ENCODE data around the gene ARHGAP24.

ARHGAP24 gene

GRCh38 chr4:85488416-85488815, 13.5 kb downstream of the ARHGAP24 start:
- no peak overlapping the region for H3K4me2 ChIP-seq (ENCODE audit: low read depth, low read length)
- H3K79me2 ChIP-seq (ENCODE audit: low read length), result no peaks in the 10 kb centered on the region
- H3K9ac ChIP-seq (ENCODE audit: low read length), result no peak overlapping the region

GRCh38 chr4:85489273-85489981, 14.5 kb downstream of the ARHGAP24 start:
- H3K9ac ChIP-seq (ENCODE audit: low read length), result no peak overlapping the region
- DNase-seq, result no peak
- no peak overlapping the region for H3K4me2 ChIP-seq (ENCODE audit: low read depth, low read length)

More at GRCh38 chr4:85488416-85488815, 13.5 kb downstream of the ARHGAP24 start:
- no peaks in the 10 kb centered on the region for H4K20me1 ChIP-seq (ENCODE audit: insufficient read depth, low read length)
- H3F3A ChIP-seq (ENCODE audit: insufficient read depth, low read length), result 0 out of 2 replicates have a peak, but pooled peaks cover 3% of the 10 kb centered on the region
- no peak overlapping the region for H3K4me3 ChIP-seq (ENCODE audit: low read length)
- TF ChIP-seq EZH2 (optimal IDR thresholded peaks at IDR 0.05; ENCODE audit: low read depth, low read length) (no peak), EZH2phosphoT487 (IDR thresholded peaks at IDR 0.05; ENCODE audit: low read length) (no peak)
- H3K36me3 ChIP-seq (replicated peaks; ENCODE audit: insufficient read depth, low read length), result no peaks in the 10 kb centered on the region
- H3K9me2 ChIP-seq (replicated peaks; ENCODE audit: insufficient read depth, low read length), result no peaks in the 10 kb centered on the region
- no peak overlapping the region for H2AFZ ChIP-seq (ENCODE audit: low read length)
- H3K9me3 ChIP-seq (replicated peaks; ENCODE audit: insufficient read depth, low read length), result no peaks in the 10 kb centered on the region
- H3K27me3 ChIP-seq (replicated peaks; ENCODE audit: insufficient read depth, low read length), result no peaks in the 10 kb centered on the region
- no peak overlapping the region for H3K27ac ChIP-seq (ENCODE audit: low read length)
- no peaks in the 10 kb centered on the region for H3K4me1 ChIP-seq (ENCODE audit: low read length)
- no peak for DNase-seq

GRCh38 chr4:85491527-85491926, 16.6 kb downstream of the ARHGAP24 start:
- Histone ChIP-seq H3K4me3 (ENCODE audit: low read length) (no peak overlapping the region), H3F3A (ENCODE audit: insufficient read depth, low read length) (0 out of 2 replicates have a peak, but pooled peaks cover 3% of the 10 kb centered on the region), H3K36me3 (replicated peaks; ENCODE audit: insufficient read depth, low read length) (no peaks in the 10 kb centered on the region), H3K9me3 (replicated peaks; ENCODE audit: insufficient read depth, low read length) (no peaks in the 10 kb centered on the region), H3K27me3 (replicated peaks; ENCODE audit: insufficient read depth, low read length) (no peaks in the 10 kb centered on the region), H3K79me2 (ENCODE audit: low read length) (no peaks in the 10 kb centered on the region), H3K9me2 (replicated peaks; ENCODE audit: insufficient read depth, low read length) (no peaks in the 10 kb centered on the region), H2AFZ (ENCODE audit: low read length) (no peak overlapping the region), H3K27ac (ENCODE audit: low read length) (no peak overlapping the region), H3K9ac (ENCODE audit: low read length) (no peak overlapping the region), H4K20me1 (ENCODE audit: insufficient read depth, low read length) (no peaks in the 10 kb centered on the region), H3K4me1 (ENCODE audit: low read length) (no peaks in the 10 kb centered on the region), H3K4me2 (ENCODE audit: low read depth, low read length) (no peak overlapping the region)
- TF ChIP-seq EZH2 (optimal IDR thresholded peaks at IDR 0.05; ENCODE audit: low read depth, low read length) (no peak), EZH2phosphoT487 (IDR thresholded peaks at IDR 0.05; ENCODE audit: low read length) (no peak), CTCF (IDR thresholded peaks at IDR 0.05; ENCODE audit: low read length) (no peak)
- peak; percentile 50 for DNase-seq

More at GRCh38 chr4:85489273-85489981, 14.5 kb downstream of the ARHGAP24 start:
- H3K27me3 ChIP-seq (replicated peaks; ENCODE audit: insufficient read depth, low read length), result no peaks in the 10 kb centered on the region
- no peaks in the 10 kb centered on the region for H3K79me2 ChIP-seq (ENCODE audit: low read length)
- H3K27ac ChIP-seq (ENCODE audit: low read length), result no peak overlapping the region
- H3K4me1 ChIP-seq (ENCODE audit: low read length), result no peaks in the 10 kb centered on the region
- H2AFZ ChIP-seq (ENCODE audit: low read length), result no peak overlapping the region
- no peak overlapping the region for H3K4me3 ChIP-seq (ENCODE audit: low read length)
- 0 out of 2 replicates have a peak, but pooled peaks cover 3% of the 10 kb centered on the region for H3F3A ChIP-seq (ENCODE audit: insufficient read depth, low read length)
- TF ChIP-seq EZH2phosphoT487 (IDR thresholded peaks at IDR 0.05; ENCODE audit: low read length), result no peak
- no peak for TF ChIP-seq EZH2 (optimal IDR thresholded peaks at IDR 0.05; ENCODE audit: low read depth, low read length)
- no peak for TF ChIP-seq CTCF (IDR thresholded peaks at IDR 0.05; ENCODE audit: low read length)
- H4K20me1 ChIP-seq (ENCODE audit: insufficient read depth, low read length), result no peaks in the 10 kb centered on the region
- H3K36me3 ChIP-seq (replicated peaks; ENCODE audit: insufficient read depth, low read length), result no peaks in the 10 kb centered on the region
- H3K9me2 ChIP-seq (replicated peaks; ENCODE audit: insufficient read depth, low read length), result no peaks in the 10 kb centered on the region
- no peaks in the 10 kb centered on the region for H3K9me3 ChIP-seq (replicated peaks; ENCODE audit: insufficient read depth, low read length)

- no peaks in the 10 kb centered on the region for H3K9me2 ChIP-seq (replicated peaks; ENCODE audit: insufficient read depth, low read length)
- no peaks in the 10 kb centered on the region for H3K4me1 ChIP-seq (ENCODE audit: low read length)
- H3K4me3 ChIP-seq (ENCODE audit: low read length), result no peak overlapping the region
- H3K9me3 ChIP-seq (replicated peaks; ENCODE audit: insufficient read depth, low read length), result no peaks in the 10 kb centered on the region
- no peaks in the 10 kb centered on the region for H3K79me2 ChIP-seq (ENCODE audit: low read length)
- H2AFZ ChIP-seq (ENCODE audit: low read length), result no peak overlapping the region
- 0 out of 2 replicates have a peak, but pooled peaks cover 3% of the 10 kb centered on the region for H3F3A ChIP-seq (ENCODE audit: insufficient read depth, low read length)
- no peak for TF ChIP-seq EZH2phosphoT487 (IDR thresholded peaks at IDR 0.05; ENCODE audit: low read length)
- no peak for TF ChIP-seq CTCF (IDR thresholded peaks at IDR 0.05; ENCODE audit: low read length)
- TF ChIP-seq EZH2 (optimal IDR thresholded peaks at IDR 0.05; ENCODE audit: low read depth, low read length), result no peak
- H3K27me3 ChIP-seq (replicated peaks; ENCODE audit: insufficient read depth, low read length), result no peaks in the 10 kb centered on the region
- H3K36me3 ChIP-seq (replicated peaks; ENCODE audit: insufficient read depth, low read length), result no peaks in the 10 kb centered on the region
- DNase-seq, result no peak
- no peak overlapping the region for H3K27ac ChIP-seq (ENCODE audit: low read length)
- H3K9ac ChIP-seq (ENCODE audit: low read length), result no peak overlapping the region
- no peaks in the 10 kb centered on the region for H4K20me1 ChIP-seq (ENCODE audit: insufficient read depth, low read length)
- no peak overlapping the region for H3K4me2 ChIP-seq (ENCODE audit: low read depth, low read length)
Observed at GRCh38 chr4:85492336-85492735, 17.4 kb downstream of the ARHGAP24 start.

Data from MM.1S (cell line).